ENCODE data around the gene IL1RAPL2.

DNA sequence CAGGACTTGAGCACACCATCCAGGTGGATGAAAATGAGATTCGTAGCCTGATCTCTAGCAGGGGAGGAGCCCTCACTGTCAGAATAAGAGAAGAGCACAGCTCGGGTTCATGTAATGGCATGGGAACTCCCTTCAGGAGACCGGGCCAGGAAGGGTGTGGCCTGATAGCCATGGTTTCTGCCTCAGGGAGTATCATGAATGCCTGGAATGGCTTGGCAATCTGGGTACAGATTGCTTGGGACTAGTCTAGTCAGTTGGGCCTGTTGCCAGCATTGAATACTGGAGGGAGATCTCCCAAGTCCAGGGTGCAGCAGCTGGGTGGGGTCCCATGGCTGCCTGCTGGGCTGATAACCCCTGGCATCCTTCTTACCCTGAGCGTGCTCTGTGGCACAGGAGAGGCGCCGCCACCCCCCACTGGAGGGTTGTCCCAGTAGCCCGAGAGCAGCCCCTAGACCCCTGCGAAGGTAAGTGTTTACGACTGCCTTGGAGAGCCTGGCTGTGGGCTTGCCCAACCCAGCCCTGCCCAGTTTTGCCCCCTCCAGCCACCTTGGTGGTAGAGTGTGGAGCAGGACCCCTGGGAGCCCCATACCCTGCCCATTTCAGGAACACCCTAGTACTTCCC is 355.7 kb downstream of the IL1RAPL2 start:
- TF ChIP-seq POLR2A (IDR thresholded peaks at IDR 0.05), result no peak
- TF ChIP-seq CTCF (IDR thresholded peaks at IDR 0.05), result no peak

Data from thyroid gland (tissue), 4 donors.